ENCODE data around the gene TRAPPC14. TPM values are rescaled to one million over a fixed set of nuclear protein-coding genes. Genes with fewer than 3 reads are reported as not detected.
"Not testable (repeated sequence)": the region's sequence is repeated elsewhere in the genome, so short reads cannot be mapped to it uniquely, and the experiment has no call there.

Gene TRAPPC14
- polyA plus RNA-seq, 1 of the 3 experiments (the other 2 are of a cell fraction): 13.9 TPM

- H3K79me2 ChIP-seq (ENCODE audit: insufficient read depth): no peaks in the 10 kb centered on the region
- H3F3A ChIP-seq (replicated peaks; ENCODE audit: insufficient read depth): peaks cover 4% of the 10 kb centered on the region
- ChIA-PET POLR2A (no interaction called here), CTCF (interaction anchor here (4.7 kb wide), 1 partner anchor 61 kb away, joined by 18 read pairs; no protein-coding TSS in a partner anchor)
- H3K9me3 ChIP-seq: no peaks in the 10 kb centered on the region
- no peak overlapping the region for H3K4me2 ChIP-seq
- H3K9ac ChIP-seq: no peak overlapping the region
- H4K20me1 ChIP-seq (ENCODE audit: insufficient read depth): no peaks in the 10 kb centered on the region
- H3K4me1 ChIP-seq (ENCODE audit: control insufficient read depth in 1 of 2, insufficient read depth in 2 of 2, low read depth in 1 of 2, low read length in 1 of 2): peaks cover 0 to 6% of the 10 kb centered on the region in 2 experiments; a peak in 1 of 4 replicates
- no peak overlapping the region for H3K4me3 ChIP-seq (ENCODE audit: low read depth in 2 of 2, low read length in 1 of 2)
- no peak for DNase-seq
- H3K27ac ChIP-seq (ENCODE audit: low read depth in 2 of 2, low read length in 1 of 2): no peak overlapping the region
- no peaks in the 10 kb centered on the region for H3K9me2 ChIP-seq
- H3K27me3 ChIP-seq (ENCODE audit: insufficient read depth): no peaks in the 10 kb centered on the region
- 74% methylated on average over 3 of the region's 3 CpGs for WGBS (ENCODE audit: low lambda C conversion rate)
- H2AFZ ChIP-seq (ENCODE audit: low read depth): no peak overlapping the region
- H3K36me3 ChIP-seq (replicated peaks in 1 of 2; ENCODE audit: control insufficient read depth in 1 of 2, insufficient read depth in 2 of 2, low read length in 1 of 2): no peaks in the 10 kb centered on the region
- TF ChIP-seq SMC3 (IDR thresholded peaks at IDR 0.05; ENCODE audit: low read depth, low read length) (no peak), CTCF (IDR thresholded peaks at IDR 0.05) (no peak)
Observed at GRCh38 chr7:100192969-100193368, 34.4 kb upstream of the TRAPPC14 start.

- H3K27ac ChIP-seq (ENCODE audit: low read depth in 2 of 2, low read length in 1 of 2); DNase-seq; H3K9ac ChIP-seq; POLR2A ChIA-PET; H3K9me3 ChIP-seq; H3K4me1 ChIP-seq (ENCODE audit: control insufficient read depth in 1 of 2, insufficient read depth in 2 of 2, low read depth in 1 of 2, low read length in 1 of 2); H3K4me3 ChIP-seq (ENCODE audit: low read depth in 2 of 2, low read length in 1 of 2); H3K27me3 ChIP-seq (ENCODE audit: insufficient read depth); H3F3A ChIP-seq (replicated peaks; ENCODE audit: insufficient read depth); H4K20me1 ChIP-seq (ENCODE audit: insufficient read depth); H3K79me2 ChIP-seq (ENCODE audit: insufficient read depth); H3K9me2 ChIP-seq; H3K4me2 ChIP-seq; H2AFZ ChIP-seq (ENCODE audit: low read depth); H3K36me3 ChIP-seq (replicated peaks in 1 of 2; ENCODE audit: control insufficient read depth in 1 of 2, insufficient read depth in 2 of 2, low read length in 1 of 2): not testable (repeated sequence)
- CTCF ChIA-PET: interaction anchor here (4.7 kb wide), 1 partner anchor 60 kb away, joined by 18 read pairs; no protein-coding TSS in a partner anchor
- WGBS (ENCODE audit: low lambda C conversion rate): 85% methylated on average over 6 of the region's 6 CpGs
Observed at GRCh38 chr7:100192281-100192862, 33.8 kb upstream of the TRAPPC14 start.

- Histone ChIP-seq H3K36me3 (replicated peaks in 1 of 2; ENCODE audit: control insufficient read depth in 1 of 2, insufficient read depth in 2 of 2, low read length in 1 of 2) (no peaks in the 10 kb centered on the region), H3K4me2 (no peak overlapping the region), H3K4me3 (ENCODE audit: low read depth in 2 of 2, low read length in 1 of 2) (no peak overlapping the region), H3K4me1 (ENCODE audit: control insufficient read depth in 1 of 2, insufficient read depth in 2 of 2, low read depth in 1 of 2, low read length in 1 of 2) (peaks cover 0 to 6% of the 10 kb centered on the region in 2 experiments; a peak in 1 of 4 replicates), H3K27me3 (ENCODE audit: insufficient read depth) (no peaks in the 10 kb centered on the region), H3K9me2 (no peaks in the 10 kb centered on the region), H2AFZ (ENCODE audit: low read depth) (0 out of 2 replicates have a peak overlapping the region, but pooled peaks have one; percentile 10), H3K9ac (no peak overlapping the region), H3K27ac (ENCODE audit: low read depth in 2 of 2, low read length in 1 of 2) (no peak overlapping the region), H3F3A (replicated peaks; ENCODE audit: insufficient read depth) (peaks cover 4% of the 10 kb centered on the region), H3K79me2 (ENCODE audit: insufficient read depth) (no peaks in the 10 kb centered on the region), H3K9me3 (no peaks in the 10 kb centered on the region), H4K20me1 (ENCODE audit: insufficient read depth) (no peaks in the 10 kb centered on the region)
- 83% methylated on average over 2 of the region's 2 CpGs for WGBS (ENCODE audit: low lambda C conversion rate)
- TF ChIP-seq POLR2AphosphoS5 (IDR thresholded peaks at IDR 0.05; ENCODE audit: low read depth, low read length): no peak
- no peak for TF ChIP-seq RAD21 (IDR thresholded peaks at IDR 0.05; ENCODE audit: low read length)
- no peak for TF ChIP-seq MXI1 (IDR thresholded peaks at IDR 0.05; ENCODE audit: low read depth, low read length)
- no peak for TF ChIP-seq CTCF (IDR thresholded peaks at IDR 0.05)
- TF ChIP-seq ELF1 (IDR thresholded peaks at IDR 0.05): no peak
- no peak for TF ChIP-seq RFX5 (IDR thresholded peaks at IDR 0.05; ENCODE audit: low read length)
- TF ChIP-seq, protein P1, sequence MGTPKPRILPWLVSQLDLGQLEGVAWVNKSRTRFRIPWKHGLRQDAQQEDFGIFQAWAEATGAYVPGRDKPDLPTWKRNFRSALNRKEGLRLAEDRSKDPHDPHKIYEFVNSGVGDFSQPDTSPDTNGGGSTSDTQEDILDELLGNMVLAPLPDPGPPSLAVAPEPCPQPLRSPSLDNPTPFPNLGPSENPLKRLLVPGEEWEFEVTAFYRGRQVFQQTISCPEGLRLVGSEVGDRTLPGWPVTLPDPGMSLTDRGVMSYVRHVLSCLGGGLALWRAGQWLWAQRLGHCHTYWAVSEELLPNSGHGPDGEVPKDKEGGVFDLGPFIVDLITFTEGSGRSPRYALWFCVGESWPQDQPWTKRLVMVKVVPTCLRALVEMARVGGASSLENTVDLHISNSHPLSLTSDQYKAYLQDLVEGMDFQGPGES (IDR thresholded peaks at IDR 0.05; ENCODE audit: low read depth, low read length): no peak
- TF ChIP-seq TCF12 (IDR thresholded peaks at IDR 0.05): no peak
- no peak for TF ChIP-seq USF2 (IDR thresholded peaks at IDR 0.05; ENCODE audit: borderline replicate concordance, low read depth, low read length)
- no peak for TF ChIP-seq JUND (IDR thresholded peaks at IDR 0.05)
- TF ChIP-seq TAF1 (IDR thresholded peaks at IDR 0.05; ENCODE audit: borderline replicate concordance, low read depth, low read length): no peak
- DNase-seq: no peak
- CTCF ChIA-PET: no interaction called here
- POLR2A ChIA-PET: no interaction called here
Observed at GRCh38 chr7:100191775-100192174, 33.3 kb upstream of the TRAPPC14 start.
